Activated CD8-positive, alpha-beta T cell treated with anti-CD3 and anti-CD28 coated beads for 36 hours (primary cell): ENCODE data around the gene NEO1. TPM values are rescaled to one million over a fixed set of nuclear protein-coding genes. Genes with fewer than 3 reads are reported as not detected.
A peak's percentile ranks its signal among the peaks of the same experiment; 100 is the strongest.

Source experiments
- ATAC-seq: fragments of 200-7000 bp; cut with Tn5 transposase; one replicate; pipeline ENCODE4 v1.10.0; 2021; ENCODE audit warnings: mild to moderate bottlenecking, moderate library complexity
- CTCF ChIA-PET: fragments of 350-600 bp; sonication (Branson Sonifier 250); formaldehyde crosslinking; loops from one replicate; lab custom pipeline; 2021; ENCODE audit warnings: antibody characterized with exemption; lab: Charles Lee
- POLR2A ChIA-PET: fragments of 350-600 bp; sonication (Branson Sonifier 250); formaldehyde crosslinking; loops from one replicate; lab custom pipeline; 2021; ENCODE audit warnings: antibody characterized with exemption; lab: Charles Lee
- DNase-seq: peaks from one replicate; pipeline ENCODE4 v3.0.0-alpha.2; 2020
- H3K27ac Mint-ChIP-seq: one replicate; pipeline ENCODE4 v1.8.0; 2021; ENCODE audit warnings: mild to moderate bottlenecking, mixed read lengths
- H3K27me3 Mint-ChIP-seq: one replicate; pipeline ENCODE4 v1.8.0; 2021; ENCODE audit warnings: mixed read lengths
- H3K36me3 Mint-ChIP-seq: one replicate; pipeline ENCODE4 v1.8.0; 2021; ENCODE audit warnings: low read depth, mixed read lengths
- H3K4me1 Mint-ChIP-seq: one replicate; pipeline ENCODE4 v1.8.0; 2021; ENCODE audit warnings: low read depth, mixed read lengths
- H3K4me3 Mint-ChIP-seq: one replicate; pipeline ENCODE4 v1.8.0; 2021; ENCODE audit warnings: mild to moderate bottlenecking, moderate library complexity, mixed read lengths
- H3K9me3 Mint-ChIP-seq: one replicate; pipeline ENCODE4 v1.8.0; 2021; ENCODE audit warnings: mixed read lengths
- CTCF ChIP-seq: fragments of 200-600 bp; IDR thresholded peaks from one replicate; pipeline ENCODE4 v1.8.0; 2022; ENCODE audit warnings: antibody characterized with exemption, mild to moderate bottlenecking
- intact Hi-C: fragments of 100-400 bp; cut with micrococcal nuclease; formaldehyde crosslinking; loops from one replicate; pipeline ENCODE4 v1.10.0; 2022
- total RNA-seq, 2 experiments: library from RNA; stranded (reverse); gene quantifications; one replicate each; pipeline ENCODE4 v1.2.3, GENCODE V29; 2021

Gene NEO1
- total RNA-seq, 2 experiments from 2014 or later = 2.8 to 3.1 TPM

DNA sequence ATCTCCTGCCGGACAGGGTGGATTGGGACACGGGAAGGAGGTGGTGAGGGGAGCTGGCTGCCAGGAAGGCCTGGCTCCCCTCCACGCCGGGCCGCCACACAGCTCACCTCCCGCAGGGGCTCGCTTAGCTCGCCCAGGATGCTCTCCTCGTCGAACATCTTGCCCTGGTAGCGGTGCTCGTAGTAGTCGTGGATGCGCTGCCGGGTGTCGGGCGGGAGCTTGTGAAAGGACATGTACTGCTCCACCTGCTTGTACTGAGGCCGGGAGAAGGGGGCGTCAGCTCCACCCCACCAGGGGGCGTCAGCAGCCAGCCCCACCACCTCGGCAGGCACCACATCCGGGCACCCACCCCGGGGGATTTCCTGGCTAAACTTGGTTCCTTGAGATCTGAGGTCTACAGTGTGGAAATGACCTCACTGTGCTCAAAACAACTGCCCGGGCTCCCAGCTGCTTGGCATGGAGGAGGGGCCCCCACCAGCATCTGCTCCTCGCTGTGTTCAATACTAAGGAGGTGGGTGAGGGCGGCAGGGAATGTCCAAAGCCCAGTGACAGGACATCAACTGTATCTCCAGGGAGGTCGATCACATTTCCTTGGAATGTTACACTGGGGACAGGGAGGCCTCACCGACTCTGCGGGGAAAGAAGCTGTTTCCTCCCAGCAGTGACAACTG lies 273.1 kb downstream of the NEO1 start:
- Mint-ChIP-seq H3K4me1 (peaks cover 4% of the 10 kb centered on the region), H3K27me3 (peaks cover 11% of the 10 kb centered on the region), H3K36me3 (no peaks in the 10 kb centered on the region), H3K4me3 (no peak overlapping the region), H3K27ac (no peak overlapping the region), H3K9me3 (no peaks in the 10 kb centered on the region)
- intact Hi-C loops = no loop called here
- peak; percentile 25 for TF ChIP-seq CTCF
- POLR2A ChIA-PET = no interaction called here
- ATAC-seq (peak; percentile 51), DNase-seq (peak; percentile 54)
- CTCF ChIA-PET = no interaction called here

DNA sequence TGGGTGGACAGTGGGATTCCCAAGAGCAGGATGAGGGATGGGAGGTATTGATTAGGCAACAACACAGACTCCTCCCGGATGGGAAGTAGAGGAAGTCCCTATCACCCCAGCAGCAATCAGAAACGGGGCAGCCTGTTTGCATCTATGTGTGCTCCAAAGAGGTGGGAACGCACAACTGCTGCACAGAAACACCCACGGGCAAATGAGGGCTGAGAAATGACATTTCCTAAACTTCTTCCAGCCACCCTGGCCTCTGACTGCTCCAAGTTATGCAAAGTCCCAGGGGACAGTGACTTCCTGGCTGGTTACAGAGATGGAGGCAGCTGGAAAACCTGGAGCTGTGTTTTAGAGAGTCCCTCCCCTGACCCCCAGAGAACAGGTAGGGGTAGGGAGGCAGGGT lies 273.9 kb downstream of the NEO1 start:
- ChIA-PET POLR2A (no interaction called here), CTCF (no interaction called here)
- ATAC-seq (no peak), DNase-seq (no peak)
- intact Hi-C loops = no loop called here
- Mint-ChIP-seq H3K36me3 (no peaks in the 10 kb centered on the region), H3K27ac (no peak overlapping the region), H3K9me3 (no peaks in the 10 kb centered on the region), H3K4me1 (peaks cover 4% of the 10 kb centered on the region), H3K4me3 (no peak overlapping the region), H3K27me3 (peaks cover 8% of the 10 kb centered on the region)
- no peak for TF ChIP-seq CTCF

- POLR2A ChIA-PET = no interaction called here
Measured at GRCh38 chr15:73328149-73328820, 276.0 kb downstream of the NEO1 start.

GRCh38 chr15:73328981-73329380 lies 276.7 kb downstream of the NEO1 start:
- ChIA-PET POLR2A (no interaction called here), CTCF (no interaction called here)
- ATAC-seq (no peak), DNase-seq (no peak)
- Mint-ChIP-seq H3K4me3 (no peak overlapping the region), H3K4me1 (peaks cover 4% of the 10 kb centered on the region), H3K27ac (no peak overlapping the region), H3K36me3 (no peaks in the 10 kb centered on the region), H3K27me3 (peaks cover 6% of the 10 kb centered on the region), H3K9me3 (no peaks in the 10 kb centered on the region)
- TF ChIP-seq CTCF = no peak
- intact Hi-C loops = no loop called here

More at GRCh38 chr15:73328149-73328820, 276.0 kb downstream of the NEO1 start:
- Mint-ChIP-seq H3K4me3 (no peak overlapping the region), H3K36me3 (no peaks in the 10 kb centered on the region), H3K27me3 (peaks cover 6% of the 10 kb centered on the region), H3K4me1 (peaks cover 4% of the 10 kb centered on the region), H3K9me3 (no peaks in the 10 kb centered on the region), H3K27ac (no peak overlapping the region)
- ATAC-seq (no peak), DNase-seq (no peak)
- intact Hi-C loops = no loop called here
- CTCF ChIA-PET = no interaction called here
- TF ChIP-seq CTCF = no peak

GRCh38 chr15:73329501-73330200 lies 277.4 kb downstream of the NEO1 start:
- POLR2A ChIA-PET = no interaction called here
- CTCF ChIA-PET = no interaction called here
- no peak overlapping the region for H3K27ac Mint-ChIP-seq
- no peaks in the 10 kb centered on the region for H3K36me3 Mint-ChIP-seq
- DNase-seq = no peak
- peaks cover 6% of the 10 kb centered on the region for H3K27me3 Mint-ChIP-seq
- ATAC-seq = no peak
- no peaks in the 10 kb centered on the region for H3K9me3 Mint-ChIP-seq
- intact Hi-C loops = no loop called here
- TF ChIP-seq CTCF = no peak
- no peak overlapping the region for H3K4me3 Mint-ChIP-seq
- peaks cover 4% of the 10 kb centered on the region for H3K4me1 Mint-ChIP-seq
